GM12892 (cell line): ENCODE results near the gene PRDX5.

Experiments used
- POLR2A ChIP-seq: IDR thresholded peaks from 2 replicates; pipeline ENCODE4 v1.6.1; 2011; ENCODE audit warnings: low read depth, low read length, control low read depth
- POLR2AphosphoS5 ChIP-seq: IDR thresholded peaks from 2 replicates; pipeline ENCODE4 v1.6.1; 2011; ENCODE audit warnings: low read depth, low read length, control low read depth
- TAF1 ChIP-seq: IDR thresholded peaks from 2 replicates; pipeline ENCODE4 v1.6.1; 2011; ENCODE audit warnings: low read depth, mild to moderate bottlenecking, control low read depth, low read length, borderline replicate concordance

- TF ChIP-seq POLR2A (no peak), TAF1 (no peak), POLR2AphosphoS5 (peak; percentile 37; the same call in 1 of the 2 replicates)
These were observed 17.1 kb downstream of the PRDX5 start for GRCh38 chr11:64334764-64335735.
